ENCODE measurements around the gene SPDL1. TPM values are rescaled to one million over a fixed set of nuclear protein-coding genes. Genes with fewer than 3 reads are reported as not detected.

SPDL1 gene
- total and polyA plus RNA-seq, 2 donors (not counting 1 experiment from before 2014, with no cell fraction given), result 4.1 to 17.9 TPM

- H3K4me1 Mint-ChIP-seq, result no peaks in the 10 kb centered on the region
- H3K9me3 ChIP-seq (ENCODE audit: control extremely low read depth in 1 of 3, control insufficient read depth in 2 of 3, insufficient read depth in 1 of 3, low read length in 2 of 3), result no peaks in the 10 kb centered on the region
- H3K4me1 ChIP-seq (ENCODE audit: control insufficient read depth in 2 of 2, insufficient read depth in 2 of 2, low read length in 2 of 2), result peaks cover 0 to 4% of the 10 kb centered on the region in 2 donors
- CTCF ChIA-PET, result no interaction called here
- H3K9me3 Mint-ChIP-seq (ENCODE audit: insufficient read depth), result no peaks in the 10 kb centered on the region
- H3K36me3 ChIP-seq (replicated peaks in 1 of 2; ENCODE audit: control extremely low read depth in 1 of 2, control insufficient read depth in 1 of 2, extremely low read depth in 1 of 2, insufficient read depth in 2 of 2, low read length in 1 of 2), result no peaks in the 10 kb centered on the region
- H3K27ac Mint-ChIP-seq, result no peak overlapping the region
- no peak overlapping the region for H3K4me3 ChIP-seq (ENCODE audit: control extremely low read depth in 1 of 5, extremely low read depth in 1 of 5, insufficient read depth in 1 of 5, low read depth in 2 of 5, low read length in 4 of 5)
- no peak for TF ChIP-seq EZH2 (IDR thresholded peaks at IDR 0.05; ENCODE audit: borderline replicate concordance, insufficient read depth, low read depth, low read length, poor library complexity, severe bottlenecking)
- no peak for TF ChIP-seq CTCF (IDR thresholded peaks at IDR 0.05)
- H2AFZ ChIP-seq (ENCODE audit: insufficient read depth, low read depth, low read length, poor library complexity, severe bottlenecking), result no peak overlapping the region
- peaks cover 49% of the 10 kb centered on the region for H3K27me3 Mint-ChIP-seq
- no peak overlapping the region for H3K27ac ChIP-seq (ENCODE audit: low read length in 2 of 2)
- no peak for DNase-seq
- no peak for ATAC-seq (ENCODE audit: low read depth)
- POLR2A ChIA-PET, result no interaction called here
- no peak overlapping the region for H3K4me3 Mint-ChIP-seq
- H3K9ac ChIP-seq (ENCODE audit: low read length), result no peak overlapping the region
- 60% methylated on average over 1 of the region's 3 CpGs for WGBS (ENCODE audit: insufficient coverage)
- intact Hi-C loops (cut with micrococcal nuclease), result no loop called here
- peaks cover 0 to 20% (median 13%) of the 10 kb centered on the region in 4 experiments for H3K27me3 ChIP-seq (replicated peaks in 1 of 4; ENCODE audit: control extremely low read depth in 1 of 4, control insufficient read depth in 3 of 4, insufficient read depth in 4 of 4, low read length in 3 of 4)
- H4K20me1 ChIP-seq (ENCODE audit: control insufficient read depth, insufficient read depth, low read length, poor library complexity, severe bottlenecking), result no peaks in the 10 kb centered on the region
- H3K4me2 ChIP-seq (replicated peaks; ENCODE audit: low read depth, low read length, poor library complexity, severe bottlenecking), result no peak overlapping the region
- H3K79me2 ChIP-seq (ENCODE audit: control insufficient read depth, insufficient read depth, low read length), result no peaks in the 10 kb centered on the region
Measured at GRCh38 chr5:169576181-169576598, 7.4 kb upstream of the SPDL1 start.

- intact Hi-C loops (cut with micrococcal nuclease), result no loop called here
- H3K4me3 ChIP-seq (ENCODE audit: control extremely low read depth in 1 of 5, extremely low read depth in 1 of 5, insufficient read depth in 1 of 5, low read depth in 2 of 5, low read length in 4 of 5), result no peak overlapping the region
- WGBS (ENCODE audit: insufficient coverage), result no CpG with 5 or more reads among the region's 1 CpG
- Mint-ChIP-seq H3K9me3 (ENCODE audit: insufficient read depth) (no peaks in the 10 kb centered on the region), H3K27me3 (peaks cover 41% of the 10 kb centered on the region), H3K4me3 (no peak overlapping the region), H3K27ac (no peak overlapping the region), H3K4me1 (peaks cover 2% of the 10 kb centered on the region)
- H3K27ac ChIP-seq (ENCODE audit: low read length in 2 of 2), result no peak overlapping the region
- peaks cover 0 to 20% (median 13%) of the 10 kb centered on the region in 4 experiments for H3K27me3 ChIP-seq (replicated peaks in 1 of 4; ENCODE audit: control extremely low read depth in 1 of 4, control insufficient read depth in 3 of 4, insufficient read depth in 4 of 4, low read length in 3 of 4)
- ChIA-PET CTCF (interaction anchor here (1.0 kb wide), 1 partner anchor 590 kb away, joined by 3 read pairs; no protein-coding TSS in a partner anchor), POLR2A (no interaction called here)
- no peaks in the 10 kb centered on the region for H3K79me2 ChIP-seq (ENCODE audit: control insufficient read depth, insufficient read depth, low read length)
- DNase-seq, result no peak
- no peaks in the 10 kb centered on the region for H3K9me3 ChIP-seq (ENCODE audit: control extremely low read depth in 1 of 3, control insufficient read depth in 2 of 3, insufficient read depth in 1 of 3, low read length in 2 of 3)
- H3K4me2 ChIP-seq (replicated peaks; ENCODE audit: low read depth, low read length, poor library complexity, severe bottlenecking), result no peak overlapping the region
- H3K4me1 ChIP-seq (ENCODE audit: control insufficient read depth in 2 of 2, insufficient read depth in 2 of 2, low read length in 2 of 2), result peaks cover 2 to 4% of the 10 kb centered on the region in 2 donors
- no peaks in the 10 kb centered on the region for H4K20me1 ChIP-seq (ENCODE audit: control insufficient read depth, insufficient read depth, low read length, poor library complexity, severe bottlenecking)
- H2AFZ ChIP-seq (ENCODE audit: insufficient read depth, low read depth, low read length, poor library complexity, severe bottlenecking), result no peak overlapping the region
- TF ChIP-seq EZH2 (IDR thresholded peaks at IDR 0.05; ENCODE audit: borderline replicate concordance, insufficient read depth, low read depth, low read length, poor library complexity, severe bottlenecking), result no peak
- TF ChIP-seq CTCF (IDR thresholded peaks at IDR 0.05), result no peak
- no peak for ATAC-seq (ENCODE audit: low read depth)
- no peaks in the 10 kb centered on the region for H3K36me3 ChIP-seq (replicated peaks in 1 of 2; ENCODE audit: control extremely low read depth in 1 of 2, control insufficient read depth in 1 of 2, extremely low read depth in 1 of 2, insufficient read depth in 2 of 2, low read length in 1 of 2)
- H3K9ac ChIP-seq (ENCODE audit: low read length), result no peak overlapping the region
Measured at GRCh38 chr5:169577951-169578350, 5.6 kb upstream of the SPDL1 start.

Data from B cell (primary cell).